HG03571 (cell line): ENCODE results near the gene CAMK2B.
"Not testable (repeated sequence)": the region's sequence is repeated elsewhere in the genome, so short reads cannot be mapped to it uniquely, and the experiment has no call there.

Source experiments
- ATAC-seq: cut with Tn5 transposase; IDR thresholded peaks from one replicate; pipeline ENCODE4 v1.9.1; 2021; ENCODE audit not compliant: unreplicated experiment

The CAMK2B gene

DNA sequence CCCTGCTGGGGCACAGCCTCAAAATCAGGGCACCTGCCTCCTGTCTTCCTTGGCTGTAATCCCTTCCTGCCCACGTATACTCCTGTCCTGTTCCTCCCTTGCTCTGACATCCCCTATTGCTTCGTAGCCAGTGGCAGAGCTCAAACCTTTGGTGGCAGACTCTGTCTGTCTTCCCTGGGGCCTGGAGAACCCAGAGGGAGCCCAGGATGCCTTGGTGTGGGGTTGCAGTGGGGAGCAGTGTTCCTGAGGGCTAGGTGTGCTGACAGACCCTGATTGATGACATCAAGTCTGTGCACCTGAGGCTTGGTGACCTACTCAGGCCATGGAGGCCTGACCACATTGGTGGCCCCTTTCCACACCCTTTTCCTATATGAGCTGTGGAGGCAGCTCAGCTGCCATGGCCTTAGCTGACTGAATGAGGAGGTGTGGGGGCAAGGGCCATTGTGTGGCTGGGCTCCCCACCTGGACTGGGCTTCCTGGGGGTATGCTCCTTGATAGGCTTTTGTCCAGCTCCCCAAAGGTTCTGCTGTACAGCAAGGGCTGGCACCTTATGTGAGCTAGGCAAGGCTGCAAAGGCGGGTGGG, 130.7 kb downstream of the CAMK2B start:
- ATAC-seq: no peak

DNA sequence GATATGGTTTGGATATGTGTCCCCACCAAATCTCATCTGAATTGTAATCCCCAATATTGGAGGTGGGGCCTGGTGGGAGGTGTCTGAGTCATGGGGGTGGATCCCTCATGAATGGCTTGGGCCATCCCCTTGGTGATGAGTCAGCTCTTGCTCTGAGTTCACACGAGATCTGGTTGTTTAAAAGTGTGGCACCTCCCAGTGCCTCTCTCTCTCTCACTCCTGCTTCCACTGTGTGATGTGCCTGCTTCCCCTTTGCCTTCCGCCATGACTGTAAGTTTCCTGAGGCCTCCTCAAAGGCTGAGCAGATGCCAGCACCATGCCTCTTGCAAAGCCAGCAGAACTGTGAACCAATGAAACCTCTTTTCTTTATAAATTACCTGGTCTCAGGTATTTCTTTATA, 131.3 kb downstream of the CAMK2B start:
- no peak for ATAC-seq

DNA sequence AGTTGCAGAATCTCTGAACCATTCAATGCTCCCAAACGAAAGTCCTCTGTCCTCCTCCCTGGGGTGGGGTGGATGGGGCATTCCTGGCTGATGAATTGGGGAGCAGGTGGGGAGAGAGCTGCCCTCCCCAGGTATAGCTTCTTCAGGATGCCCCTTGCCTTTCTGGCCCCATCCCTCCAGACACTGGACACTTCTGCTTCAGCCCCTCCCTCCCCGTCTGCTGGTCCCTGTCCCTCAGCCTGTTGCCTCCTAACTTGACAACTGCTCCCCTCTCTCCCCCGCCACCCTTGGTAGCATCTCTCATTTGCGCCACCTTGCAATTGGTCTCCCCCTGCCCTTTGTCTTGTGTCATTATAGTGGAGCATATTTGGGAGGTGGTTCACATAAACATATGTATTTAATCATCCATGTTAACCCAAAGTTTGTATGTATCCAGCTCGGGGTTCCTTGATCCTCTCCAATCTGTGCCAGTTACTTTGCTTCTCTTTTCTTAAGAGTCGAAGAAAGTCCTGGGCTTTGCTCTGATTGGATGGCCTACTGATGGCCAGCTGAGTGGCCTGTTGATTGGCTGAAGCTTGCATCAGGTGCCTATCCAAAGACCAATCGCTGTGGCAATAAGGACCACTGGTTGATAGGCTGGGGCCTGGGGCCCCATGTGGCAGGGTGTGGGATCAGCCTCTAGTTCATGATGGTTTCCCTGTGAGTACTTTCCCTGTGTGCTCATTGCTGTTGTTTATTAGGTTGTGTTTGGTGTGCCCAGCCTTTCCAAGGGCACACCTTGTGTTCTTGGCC, 132.2 kb downstream of the CAMK2B start:
- no peak for ATAC-seq

DNA sequence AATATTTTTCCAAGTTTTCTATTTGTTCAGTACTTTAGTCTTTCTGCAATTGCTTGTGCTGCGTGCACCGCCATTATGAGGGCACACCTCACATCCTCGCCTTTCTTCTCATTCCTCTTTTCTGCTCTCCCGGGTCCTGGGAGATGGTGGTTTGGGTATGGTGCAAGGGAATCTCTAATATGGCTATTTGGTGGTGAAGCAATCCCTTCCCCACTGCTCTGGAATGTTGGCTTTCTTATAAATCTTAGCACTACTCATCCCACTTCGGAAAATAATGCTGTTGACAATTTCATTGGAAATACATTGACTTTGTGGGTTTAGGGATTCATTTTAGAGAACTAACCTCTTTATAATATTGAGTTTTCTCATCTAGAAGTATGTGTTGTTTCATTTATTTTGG, 134.2 kb downstream of the CAMK2B start:
- ATAC-seq: no peak

DNA sequence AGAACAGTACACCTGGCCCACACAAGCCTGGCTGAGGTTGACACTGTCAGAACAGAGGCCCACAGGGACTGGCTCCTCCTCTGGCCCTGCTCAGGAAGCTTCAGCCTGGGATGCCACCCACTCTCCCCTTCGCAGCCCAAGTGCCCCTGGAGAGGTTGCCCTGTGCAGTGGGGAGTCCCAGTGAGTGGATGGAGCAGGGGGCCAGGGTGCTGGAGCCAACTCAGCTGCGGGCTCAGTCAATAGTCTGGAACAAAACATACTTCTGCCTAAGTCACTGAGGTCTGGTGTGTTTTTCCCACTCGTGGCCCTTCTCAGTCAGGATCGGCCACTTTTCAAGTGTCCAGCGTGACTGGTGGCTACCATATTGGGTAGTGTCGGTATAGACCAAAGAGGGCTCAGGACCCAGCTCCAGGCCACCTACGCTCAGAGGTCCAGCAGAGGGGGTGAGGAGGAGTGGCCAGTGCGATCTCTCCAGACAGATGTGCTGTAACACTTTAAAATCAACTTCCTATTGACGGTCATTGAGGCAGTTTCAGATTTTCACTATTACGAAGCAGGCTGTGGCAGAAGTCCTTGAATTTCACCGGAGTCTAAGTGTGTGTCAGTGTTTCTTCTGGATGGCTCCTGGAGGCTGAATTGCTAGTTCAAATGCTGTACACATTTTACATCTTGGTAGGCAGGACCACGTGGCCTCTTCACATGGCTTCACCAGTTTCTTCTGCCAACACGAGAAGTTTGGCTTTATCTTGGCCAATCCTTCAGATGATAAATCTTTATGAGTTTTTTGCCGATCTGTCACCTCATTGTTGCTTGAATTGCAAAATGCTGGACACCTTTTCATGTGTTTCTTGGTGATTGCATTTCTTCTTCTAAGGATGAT, 135.2 kb downstream of the CAMK2B start:
- ATAC-seq: no peak

DNA sequence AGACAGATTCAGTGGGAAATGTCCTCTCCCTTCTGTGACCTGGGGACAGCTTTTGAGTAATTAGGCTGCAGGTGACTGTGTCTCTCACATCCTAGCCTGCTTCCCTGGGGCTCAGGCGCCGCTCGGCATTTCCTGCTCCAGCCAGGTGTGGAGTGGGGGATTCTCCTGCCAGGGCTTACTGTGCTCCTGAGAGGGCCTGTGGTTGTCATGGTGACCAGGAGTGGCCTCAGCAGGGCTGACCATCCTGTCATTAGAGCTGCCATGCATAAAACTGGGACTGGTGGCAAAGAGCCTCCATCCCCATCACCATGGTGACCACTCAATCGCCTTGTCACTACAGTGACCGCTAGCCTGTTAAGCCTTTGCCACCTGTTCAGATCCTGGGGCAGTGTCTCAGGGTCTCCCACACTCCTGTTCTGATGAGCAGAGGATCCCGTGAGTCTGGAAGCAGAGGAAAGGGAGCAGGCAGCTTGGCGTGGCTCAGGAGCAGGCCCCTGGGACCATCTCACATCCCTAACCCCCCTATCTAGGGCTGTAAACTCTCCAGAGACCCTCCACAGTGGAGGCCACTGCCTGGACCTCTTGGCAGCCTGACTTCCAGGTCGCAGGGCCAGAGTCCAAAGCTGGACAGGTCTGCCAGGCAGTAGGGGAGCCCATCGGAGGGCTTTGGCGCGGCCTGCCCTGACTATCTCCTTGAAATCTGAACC, 136.0 kb downstream of the CAMK2B start, which contains the start of gene GCK:
TSS of gene GCK (minus strand) at position 154 of the 707 bp plus-strand sequence. CDS start 486 bp downstream, outside the sequence.
- no peak for ATAC-seq

DNA sequence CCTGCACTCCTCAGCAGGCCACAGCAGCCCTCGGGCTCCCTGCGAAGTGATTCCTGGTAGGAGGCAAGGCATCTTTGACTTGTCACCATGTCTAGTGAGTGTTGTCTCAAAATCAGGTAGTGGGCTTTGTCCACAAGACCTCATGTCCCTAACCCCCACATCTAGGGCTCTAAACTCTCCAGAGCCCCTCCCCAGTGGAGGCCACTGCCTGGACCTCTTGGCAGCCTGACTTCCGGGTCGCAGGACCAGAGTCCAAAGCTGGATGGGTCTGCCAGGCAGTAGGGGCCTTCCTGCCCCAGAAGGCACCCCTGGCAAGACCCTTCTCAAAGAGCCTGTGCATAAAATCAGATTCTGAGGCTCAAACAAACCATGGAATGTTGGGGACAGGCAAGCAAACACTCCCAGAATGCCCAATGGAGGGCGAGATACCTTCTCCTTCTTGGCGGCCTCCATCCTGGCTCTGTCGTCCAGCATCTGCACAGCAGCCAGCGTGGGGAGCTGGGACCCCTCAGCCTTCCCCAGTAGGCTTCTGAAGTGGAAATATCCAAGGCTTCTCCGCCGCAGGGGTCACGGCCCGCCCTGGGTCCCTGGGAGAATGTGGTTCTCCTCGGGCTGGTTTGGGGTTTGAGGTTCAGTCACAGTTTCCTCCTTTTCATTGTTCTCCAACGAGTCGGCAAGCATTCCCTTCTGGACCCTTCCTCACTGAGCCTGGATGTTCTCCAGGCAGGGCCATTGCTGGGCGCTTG, 136.7 kb downstream of the CAMK2B start:
- ATAC-seq: no peak

DNA sequence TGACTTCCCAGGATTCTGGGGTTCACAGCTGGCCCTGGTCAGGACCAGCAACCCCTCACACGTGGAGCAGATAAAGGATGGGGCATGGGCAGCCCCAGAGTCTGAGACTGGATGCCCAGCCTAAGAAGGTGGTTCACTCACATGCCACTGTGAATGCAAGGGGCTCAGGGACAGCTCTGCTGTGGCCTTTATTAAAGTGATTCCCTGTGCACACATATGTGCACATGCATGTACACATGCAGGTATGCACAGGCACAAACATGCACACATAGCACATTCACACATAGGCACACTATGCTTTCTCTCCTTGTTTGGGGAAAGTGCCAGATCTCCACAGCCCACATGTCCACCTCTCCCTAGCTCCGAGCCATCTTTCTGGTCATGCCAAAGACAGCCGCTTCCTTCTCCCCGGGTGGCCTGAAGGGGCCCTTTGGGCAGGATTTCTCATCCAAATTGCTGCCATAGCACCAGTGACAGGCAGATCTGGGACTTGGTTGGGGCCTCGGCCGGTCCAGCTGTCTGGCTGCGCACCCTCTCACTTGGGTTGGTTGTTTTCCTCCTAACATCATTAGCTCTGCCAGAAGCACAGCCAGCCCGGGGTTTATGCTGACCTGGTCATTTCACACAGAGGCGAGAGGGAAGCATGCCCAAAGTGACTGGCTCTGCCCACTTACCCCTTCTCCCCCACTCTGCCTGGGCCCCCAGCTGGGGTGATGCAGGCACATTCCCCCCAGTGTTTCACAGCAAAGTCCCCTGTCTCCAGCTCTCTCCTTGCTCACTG, 137.6 kb downstream of the CAMK2B start:
- no peak for ATAC-seq

DNA sequence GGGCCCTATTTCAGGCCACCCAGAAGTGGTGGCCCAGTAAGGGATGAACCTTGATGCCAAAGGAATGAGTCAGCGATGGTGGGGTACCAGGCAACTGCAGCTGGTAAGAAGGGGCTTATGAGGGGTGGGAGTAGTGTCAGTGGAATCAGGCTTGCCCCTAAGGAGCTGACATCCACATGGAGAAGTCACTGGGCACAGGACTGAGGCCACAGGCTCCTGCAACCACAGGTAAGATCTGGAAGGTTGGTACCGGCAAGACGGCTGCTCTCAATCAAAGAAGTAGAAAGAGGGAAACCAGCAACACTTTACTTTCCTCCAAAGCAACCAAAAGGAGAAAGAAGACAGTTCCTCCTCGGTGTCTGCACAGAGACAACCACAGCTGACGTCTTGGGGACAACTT, 138.7 kb downstream of the CAMK2B start:
- ATAC-seq: no peak

DNA sequence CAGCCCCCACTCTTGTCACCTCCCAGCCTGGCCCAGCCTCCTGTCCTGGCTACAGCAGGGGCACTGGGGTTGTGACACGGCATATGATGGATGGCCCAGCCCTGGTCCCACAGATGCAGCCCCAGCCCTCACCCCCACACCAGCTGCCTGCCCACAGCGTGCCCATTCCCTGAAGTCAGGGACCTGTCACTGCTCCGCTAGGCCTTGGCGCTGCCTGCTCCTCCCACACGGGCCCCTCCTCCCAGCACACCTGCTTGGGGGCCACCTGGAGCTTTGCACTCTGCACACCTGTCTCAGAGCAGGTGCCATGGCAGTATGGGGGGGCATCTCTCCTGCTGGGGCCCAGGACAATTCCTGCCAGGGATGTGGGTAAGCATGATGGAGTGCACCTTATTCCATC, 139.7 kb downstream of the CAMK2B start:
- ATAC-seq: no peak

DNA sequence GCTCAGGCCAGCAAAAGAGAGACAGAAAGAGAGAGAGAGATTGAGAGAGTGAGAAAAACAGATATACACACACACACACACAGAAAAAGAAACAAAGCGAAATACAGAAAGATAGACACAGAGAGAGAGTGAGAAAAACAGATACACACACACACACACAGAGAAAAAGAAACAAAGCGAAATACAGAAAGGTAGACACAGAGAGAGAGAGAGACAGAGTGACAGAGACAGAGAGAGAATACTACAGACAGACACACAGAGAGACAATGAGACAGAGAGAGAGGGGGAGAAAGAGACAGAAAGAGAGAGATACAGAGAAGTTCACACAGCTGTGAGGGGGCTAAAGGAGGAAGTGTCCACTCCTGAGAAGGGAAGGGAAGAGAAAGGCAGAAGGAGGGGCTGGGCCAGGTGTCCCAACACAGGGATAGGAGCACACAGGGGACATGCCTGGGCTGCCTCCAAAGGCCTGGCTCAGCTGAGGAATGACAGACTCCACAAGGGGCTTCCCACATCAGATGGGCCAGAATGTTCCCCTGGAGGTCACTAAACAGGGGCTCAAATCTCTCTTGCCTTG, 140.4 kb downstream of the CAMK2B start:
- ATAC-seq: no peak

DNA sequence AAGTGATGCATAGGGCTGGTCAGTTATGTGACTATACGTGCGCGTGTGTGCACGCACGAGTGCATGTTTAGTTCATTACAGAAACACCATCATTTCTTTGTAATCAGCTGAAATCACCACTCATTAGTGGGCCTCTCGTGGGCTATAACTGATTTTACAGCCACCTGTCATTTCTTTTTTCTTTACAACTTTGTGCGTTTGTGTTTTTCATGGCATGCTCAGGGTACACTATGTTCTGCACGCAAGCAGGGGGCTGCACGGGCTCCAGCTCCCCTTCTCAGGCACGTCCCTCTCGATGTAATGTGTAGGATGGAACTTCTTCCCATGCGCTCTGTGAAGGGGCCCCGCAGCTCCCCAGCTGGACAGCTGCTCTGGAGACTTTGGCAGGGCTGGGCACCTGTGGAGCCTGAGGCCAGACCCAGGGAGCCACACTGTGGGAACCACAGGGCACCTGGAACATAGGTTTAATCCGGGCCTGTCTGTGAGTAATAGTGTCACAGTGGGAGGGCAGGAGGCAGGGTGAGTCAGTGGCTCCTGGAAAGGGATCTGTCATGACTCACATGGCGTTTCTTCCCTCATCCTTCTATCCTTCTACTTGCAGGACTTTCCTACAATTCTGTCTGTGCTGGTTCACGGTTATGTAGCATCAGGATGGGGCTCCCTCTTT, 141.1 kb downstream of the CAMK2B start:
- ATAC-seq: no peak

DNA sequence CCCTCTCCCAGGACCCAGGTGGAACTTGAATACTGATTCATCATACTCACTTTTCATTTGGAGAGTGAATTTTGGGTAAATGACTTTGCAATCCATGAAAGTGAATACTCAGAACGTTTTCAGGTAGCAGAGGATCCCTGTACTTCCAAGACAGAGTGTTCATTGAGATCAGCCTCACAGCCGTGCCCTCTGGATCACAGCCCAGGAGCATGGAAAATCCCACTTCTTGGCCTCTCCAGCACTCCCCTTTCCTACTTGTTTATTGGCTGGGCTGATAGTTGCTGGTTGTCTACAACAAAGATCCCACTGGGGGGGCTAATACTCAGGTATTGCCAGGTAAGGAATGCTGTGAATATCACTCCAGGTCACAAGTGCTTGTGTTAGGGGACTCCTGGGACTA, 142.0 kb downstream of the CAMK2B start:
- ATAC-seq: no peak

DNA sequence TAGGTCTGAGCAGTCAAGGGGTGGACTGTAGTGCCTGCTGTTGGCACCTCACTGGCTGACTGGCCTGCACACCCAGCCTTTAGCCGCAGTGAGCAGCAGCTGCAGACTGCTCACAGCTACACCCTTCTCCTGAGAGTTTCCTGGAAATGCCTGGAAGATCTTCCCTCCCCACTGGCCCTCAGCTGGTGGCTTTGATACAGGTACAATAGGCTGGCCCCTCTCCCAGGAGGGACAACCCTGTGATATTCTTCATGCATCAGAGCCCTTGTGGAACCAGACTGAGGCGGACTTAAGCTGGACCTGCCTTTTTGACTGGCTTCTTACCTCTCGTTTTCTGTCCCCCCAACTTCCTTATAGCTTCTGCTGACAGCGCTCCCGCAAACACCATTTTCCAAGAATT, 142.6 kb downstream of the CAMK2B start:
- no peak for ATAC-seq

DNA sequence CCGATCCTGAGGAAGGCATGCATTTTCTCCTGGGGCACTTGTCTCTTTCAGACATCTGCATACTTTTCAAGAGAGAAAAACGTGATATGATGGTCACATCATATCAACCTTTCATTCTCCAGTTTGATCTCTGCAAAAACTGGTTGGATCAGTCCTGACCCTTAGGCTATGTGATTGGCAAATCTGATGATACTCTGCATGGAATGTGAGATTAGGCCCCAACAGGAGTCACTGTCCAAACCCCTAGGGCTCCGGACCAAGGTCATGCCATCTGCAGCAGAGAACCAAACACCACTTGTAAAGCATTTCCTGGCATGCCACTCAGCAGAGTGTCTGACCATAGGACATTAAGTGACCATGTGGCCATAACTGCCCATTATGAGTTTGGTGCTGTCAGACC, 144.8 kb downstream of the CAMK2B start:
- ATAC-seq: no peak

DNA sequence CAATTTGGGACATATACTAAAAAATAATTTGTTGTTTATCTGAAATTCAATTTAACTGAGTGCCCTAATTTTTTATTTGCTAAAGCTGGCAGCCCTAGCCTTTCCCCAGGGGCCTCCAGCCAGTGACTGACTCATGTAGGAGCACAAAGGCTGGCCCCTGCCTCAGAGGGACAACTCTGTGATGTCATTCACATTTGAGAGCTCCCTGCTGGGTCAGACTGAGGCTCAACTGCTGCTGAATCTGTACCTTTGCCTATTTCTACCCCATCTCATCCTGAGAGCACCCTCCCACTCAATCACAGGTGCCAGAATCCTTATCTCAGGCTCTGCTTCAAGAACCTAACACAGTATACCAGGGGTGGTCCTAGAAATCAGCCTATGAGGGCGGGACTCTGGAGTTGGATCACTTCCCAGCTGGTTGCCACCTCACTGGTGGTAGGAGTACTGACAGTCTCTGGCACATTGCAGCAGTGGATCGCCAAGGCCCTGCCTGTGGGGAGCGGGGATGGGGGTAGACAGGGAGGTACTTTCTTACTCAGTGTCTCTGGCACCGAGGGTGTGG, 147.7 kb downstream of the CAMK2B start:
- no peak for ATAC-seq

DNA sequence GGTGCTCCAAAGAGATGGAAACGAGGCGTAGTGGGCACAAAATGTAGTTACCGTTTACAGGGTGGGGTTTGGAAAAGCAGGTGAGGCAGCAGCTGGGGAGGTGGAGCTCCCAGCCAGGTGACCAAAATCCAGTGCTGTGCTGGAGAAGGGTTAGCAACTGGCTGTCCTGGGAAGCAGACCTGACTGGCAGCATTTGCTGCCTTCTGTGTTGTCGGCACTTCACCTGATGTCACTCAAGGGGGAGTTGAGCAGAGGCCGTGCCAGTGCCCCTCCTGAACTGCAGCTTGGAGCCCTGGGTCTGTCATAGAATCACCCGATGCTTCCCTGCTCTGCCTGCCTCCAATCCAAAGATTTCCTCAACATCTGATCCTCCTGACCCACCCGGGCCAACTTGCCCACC, 148.9 kb downstream of the CAMK2B start:
- ATAC-seq: no peak

DNA sequence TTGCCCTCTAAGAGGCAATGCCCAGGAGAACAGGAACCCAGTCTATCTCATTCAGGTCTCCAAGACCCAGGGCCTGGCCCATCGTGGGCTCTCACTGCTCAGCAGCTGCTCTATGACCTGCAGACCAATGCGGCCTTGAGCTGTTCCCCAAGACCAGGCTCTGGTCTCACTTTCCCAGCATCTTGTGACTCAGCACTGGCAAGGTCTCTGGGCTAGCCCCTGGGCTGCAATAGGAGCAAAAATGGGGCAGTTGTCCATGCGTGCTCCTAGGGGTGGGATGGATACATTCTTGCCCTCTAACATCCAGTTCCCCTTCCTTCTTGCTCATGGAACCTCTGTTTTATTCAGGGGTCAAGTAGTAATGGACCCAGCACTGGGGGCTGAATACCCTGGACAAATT, 149.7 kb downstream of the CAMK2B start:
- ATAC-seq: no peak

DNA sequence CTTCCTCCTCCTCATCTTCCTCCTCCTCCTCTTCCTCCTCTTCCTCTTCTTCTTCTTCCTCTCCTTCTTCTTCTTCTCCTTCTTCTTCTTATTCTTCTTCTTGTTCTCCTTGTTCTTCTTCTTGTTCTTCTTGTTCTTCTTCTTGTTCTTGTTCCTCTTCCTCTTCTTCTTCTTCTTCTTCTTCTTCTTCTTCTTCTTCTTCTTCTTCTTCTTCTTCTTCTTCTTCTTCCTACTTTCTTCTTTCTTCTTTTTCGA, 150.8 kb downstream of the CAMK2B start:
- ATAC-seq: not testable (repeated sequence)
